ENCODE data around the gene RBL2. TPM values are rescaled to one million over a fixed set of nuclear protein-coding genes. Genes with fewer than 3 reads are reported as not detected.

The RBL2 gene
- total and polyA plus RNA-seq, 2 of the 13 experiments (the other 11 are each of a cell fraction or from before 2014, with no cell fraction given): 41.2 to 60.9 TPM

DNA sequence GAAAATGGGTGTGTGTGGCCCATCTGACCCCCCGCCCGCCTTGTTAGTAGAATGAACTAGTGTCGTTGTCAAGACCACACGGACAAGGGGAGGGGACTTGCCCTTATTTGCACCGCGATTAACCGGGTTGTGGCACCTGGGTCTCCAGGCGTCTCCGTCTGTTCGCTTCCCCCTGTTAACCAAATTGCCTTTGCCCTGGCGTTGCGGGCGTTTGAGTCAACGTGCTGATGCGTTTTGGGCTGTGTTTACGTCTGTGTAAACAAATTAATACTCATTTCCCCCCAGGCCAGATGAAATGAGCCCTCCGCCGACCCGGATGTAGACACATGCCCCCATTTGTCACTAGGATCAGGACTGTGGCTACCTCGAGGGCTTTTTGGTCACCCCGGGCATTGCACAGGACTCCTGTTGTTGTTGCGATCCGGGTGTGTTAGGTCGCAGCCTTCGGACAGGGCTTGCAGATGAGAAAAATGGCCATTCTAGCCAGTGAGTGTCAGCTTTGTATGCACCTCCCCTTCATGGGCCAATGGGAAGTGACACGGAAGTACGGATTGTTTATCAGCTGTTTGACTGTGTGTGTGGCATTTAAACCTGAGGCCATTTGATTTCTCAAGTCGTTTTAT, 906 bp downstream of the RBL2 start (continued):
- TF ChIP-seq ZFP36L1 (CRISPR knock-in tag; IDR thresholded peaks at IDR 0.05): no peak
- TF ChIP-seq ZNF367 (CRISPR knock-in tag; IDR thresholded peaks at IDR 0.05; ENCODE audit: borderline replicate concordance): peak; percentile 99
- no peak for TF ChIP-seq KDM5B (CRISPR knock-in tag; IDR thresholded peaks at IDR 0.05; ENCODE audit: borderline replicate concordance)
- no peak for TF ChIP-seq TBL1XR1 (IDR thresholded peaks at IDR 0.05; ENCODE audit: borderline replicate concordance, low read length, partially characterized antibody)
- TF ChIP-seq, protein P1, sequence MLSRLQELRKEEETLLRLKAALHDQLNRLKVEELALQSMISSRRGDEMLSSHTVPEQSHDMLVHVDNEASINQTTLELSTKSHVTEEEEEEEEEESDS (CRISPR knock-in tag; IDR thresholded peaks at IDR 0.05; ENCODE audit: borderline replicate concordance): no peak
- no peak for TF ChIP-seq TCF12 (IDR thresholded peaks at IDR 0.05)
- TF ChIP-seq TCF12 (CRISPR knock-in tag; IDR thresholded peaks at IDR 0.05): peak; percentile 7; the same call in 1 of the 2 replicates
- TF ChIP-seq, protein P2, sequence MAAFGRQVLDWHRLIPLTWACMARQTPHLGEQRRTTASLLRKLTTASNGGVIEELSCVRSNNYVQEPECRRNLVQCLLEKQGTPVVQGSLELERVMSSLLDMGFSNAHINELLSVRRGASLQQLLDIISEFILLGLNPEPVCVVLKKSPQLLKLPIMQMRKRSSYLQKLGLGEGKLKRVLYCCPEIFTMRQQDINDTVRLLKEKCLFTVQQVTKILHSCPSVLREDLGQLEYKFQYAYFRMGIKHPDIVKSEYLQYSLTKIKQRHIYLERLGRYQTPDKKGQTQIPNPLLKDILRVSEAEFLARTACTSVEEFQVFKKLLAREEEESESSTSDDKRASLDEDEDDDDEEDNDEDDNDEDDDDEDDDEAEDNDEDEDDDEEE (CRISPR knock-in tag; IDR thresholded peaks at IDR 0.05): no peak
- no peak for TF ChIP-seq NCOA2 (CRISPR knock-in tag; IDR thresholded peaks at IDR 0.05)
- no peak for TF ChIP-seq RBFOX2 (IDR thresholded peaks at IDR 0.05; ENCODE audit: low read depth, low read length)
- TF ChIP-seq, protein P3, sequence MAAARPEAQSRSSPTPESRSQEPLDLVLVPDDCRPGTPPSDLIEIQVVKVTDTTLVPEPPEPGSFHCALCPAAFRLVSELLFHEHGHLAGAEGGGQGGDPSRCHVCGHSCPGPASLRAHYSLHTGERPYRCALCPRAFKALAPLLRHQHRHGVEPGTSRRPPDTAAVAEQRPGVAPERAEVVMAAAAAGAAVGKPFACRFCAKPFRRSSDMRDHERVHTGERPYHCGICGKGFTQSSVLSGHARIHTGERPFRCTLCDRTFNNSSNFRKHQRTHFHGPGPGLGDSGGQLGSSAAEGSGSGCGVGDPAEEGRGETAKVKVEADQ (CRISPR knock-in tag; IDR thresholded peaks at IDR 0.05; ENCODE audit: borderline replicate concordance): no peak
- TF ChIP-seq CREM (IDR thresholded peaks at IDR 0.05): peak; percentile 40; the same call in 1 of the 2 replicates
- TF ChIP-seq CREM (CRISPR knock-in tag; IDR thresholded peaks at IDR 0.05): no peak
- TF ChIP-seq ZNF816 (CRISPR knock-in tag; IDR thresholded peaks at IDR 0.05; ENCODE audit: borderline replicate concordance): peak; percentile 35; the same call in 1 of the 2 replicates
- TF ChIP-seq DR1 (CRISPR knock-in tag; IDR thresholded peaks at IDR 0.05): no peak
- TF ChIP-seq ZNF562 (CRISPR knock-in tag; IDR thresholded peaks at IDR 0.05; ENCODE audit: borderline replicate concordance): no peak
- TF ChIP-seq GATAD1 (CRISPR knock-in tag; IDR thresholded peaks at IDR 0.05): peak; percentile 81
- TF ChIP-seq, protein P4, sequence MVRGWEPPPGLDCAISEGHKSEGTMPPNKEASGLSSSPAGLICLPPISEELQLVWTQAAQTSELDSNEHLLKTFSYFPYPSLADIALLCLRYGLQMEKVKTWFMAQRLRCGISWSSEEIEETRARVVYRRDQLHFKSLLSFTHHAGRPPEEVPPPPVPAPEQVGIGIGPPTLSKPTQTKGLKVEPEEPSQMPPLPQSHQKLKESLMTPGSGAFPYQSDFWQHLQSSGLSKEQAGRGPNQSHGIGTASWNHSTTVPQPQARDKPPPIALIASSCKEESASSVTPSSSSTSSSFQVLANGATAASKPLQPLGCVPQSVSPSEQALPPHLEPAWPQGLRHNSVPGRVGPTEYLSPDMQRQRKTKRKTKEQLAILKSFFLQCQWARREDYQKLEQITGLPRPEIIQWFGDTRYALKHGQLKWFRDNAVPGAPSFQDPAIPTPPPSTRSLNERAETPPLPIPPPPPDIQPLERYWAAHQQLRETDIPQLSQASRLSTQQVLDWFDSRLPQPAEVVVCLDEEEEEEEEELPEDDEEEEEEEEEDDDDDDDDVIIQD (CRISPR knock-in tag; IDR thresholded peaks at IDR 0.05; ENCODE audit: low read depth): no peak
- no peak for TF ChIP-seq KLF16 (CRISPR knock-in tag; IDR thresholded peaks at IDR 0.05)
- TF ChIP-seq ZNF484 (CRISPR knock-in tag; IDR thresholded peaks at IDR 0.05; ENCODE audit: borderline replicate concordance, low read depth): no peak
- no peak for TF ChIP-seq HNRNPH1 (optimal IDR thresholded peaks at IDR 0.05; ENCODE audit: low read depth, low read length)
- TF ChIP-seq CCAR2 (optimal IDR thresholded peaks at IDR 0.05; ENCODE audit: low read depth, low read length): no peak
- TF ChIP-seq, protein P5, sequence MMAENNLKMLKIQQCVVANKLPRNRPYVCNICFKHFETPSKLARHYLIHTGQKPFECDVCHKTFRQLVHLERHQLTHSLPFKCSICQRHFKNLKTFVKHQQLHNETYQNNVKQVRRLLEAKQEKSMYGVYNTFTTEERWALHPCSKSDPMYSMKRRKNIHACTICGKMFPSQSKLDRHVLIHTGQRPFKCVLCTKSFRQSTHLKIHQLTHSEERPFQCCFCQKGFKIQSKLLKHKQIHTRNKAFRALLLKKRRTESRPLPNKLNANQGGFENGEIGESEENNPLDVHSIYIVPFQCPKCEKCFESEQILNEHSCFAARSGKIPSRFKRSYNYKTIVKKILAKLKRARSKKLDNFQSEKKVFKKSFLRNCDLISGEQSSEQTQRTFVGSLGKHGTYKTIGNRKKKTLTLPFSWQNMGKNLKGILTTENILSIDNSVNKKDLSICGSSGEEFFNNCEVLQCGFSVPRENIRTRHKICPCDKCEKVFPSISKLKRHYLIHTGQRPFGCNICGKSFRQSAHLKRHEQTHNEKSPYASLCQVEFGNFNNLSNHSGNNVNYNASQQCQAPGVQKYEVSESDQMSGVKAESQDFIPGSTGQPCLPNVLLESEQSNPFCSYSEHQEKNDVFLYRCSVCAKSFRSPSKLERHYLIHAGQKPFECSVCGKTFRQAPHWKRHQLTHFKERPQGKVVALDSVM (CRISPR knock-in tag; IDR thresholded peaks at IDR 0.05): no peak
- TF ChIP-seq, protein P6, sequence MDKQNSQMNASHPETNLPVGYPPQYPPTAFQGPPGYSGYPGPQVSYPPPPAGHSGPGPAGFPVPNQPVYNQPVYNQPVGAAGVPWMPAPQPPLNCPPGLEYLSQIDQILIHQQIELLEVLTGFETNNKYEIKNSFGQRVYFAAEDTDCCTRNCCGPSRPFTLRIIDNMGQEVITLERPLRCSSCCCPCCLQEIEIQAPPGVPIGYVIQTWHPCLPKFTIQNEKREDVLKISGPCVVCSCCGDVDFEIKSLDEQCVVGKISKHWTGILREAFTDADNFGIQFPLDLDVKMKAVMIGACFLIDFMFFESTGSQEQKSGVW (CRISPR knock-in tag; IDR thresholded peaks at IDR 0.05; ENCODE audit: borderline replicate concordance): no peak

All from HepG2 (cell line).